Prostate gland (tissue), 2 donors: ENCODE data around the gene TBK1. TPM values are rescaled to one million over a fixed set of nuclear protein-coding genes. Genes with fewer than 3 reads are reported as not detected.

Experiments
- DNase-seq: peaks from one replicate; pipeline ENCODE4 v3.0.0-alpha.2; 2019; ENCODE audit warnings: low spot score
- H3K27ac ChIP-seq, 2 donors: fragments of 200-600 bp; sonication (generic); 2 replicates each; pipeline ENCODE4 v1.5.1; 2017 to 2019
- H3K27me3 ChIP-seq: fragments of 200-600 bp; sonication (generic); replicated peaks from 2 replicates; pipeline ENCODE4 v1.5.1; 2019; ENCODE audit not compliant: insufficient read depth
- H3K36me3 ChIP-seq, 2 donors: fragments of 200-600 bp; sonication (generic); 1 replicate in 1 of 2; 2 replicates in 1 of 2; pipeline versions ENCODE4 v1.5.1 to v1.8.1; 2017 to 2019
- H3K4me1 ChIP-seq: fragments of 200-600 bp; sonication (generic); replicated peaks from 2 replicates; pipeline ENCODE4 v1.5.1; 2019
- H3K4me3 ChIP-seq, 2 donors: fragments of 200-600 bp; sonication (generic); 2 replicates each; pipeline ENCODE4 v1.5.1; 2017 to 2019
- H3K9me3 ChIP-seq: fragments of 200-600 bp; sonication (generic); 2 replicates; pipeline ENCODE4 v1.5.1; 2017
- POLR2A ChIP-seq: fragments of 450-650 bp; IDR thresholded peaks from one replicate; pipeline ENCODE4 v1.6.1; 2016; ENCODE audit warnings: antibody characterized with exemption, mild to moderate bottlenecking
- POLR2AphosphoS5 ChIP-seq: sonication (generic); formaldehyde crosslinking; IDR thresholded peaks from one replicate; pipeline ENCODE4 v1.6.1; 2017; ENCODE audit warnings: antibody characterized with exemption
- WGBS: methylation state at CpG from one replicate; pipeline ENCODE4 v1.1.5; 2018; 5-methylcytosine and 5-hydroxymethylcytosine counted together
- intact Hi-C: fragments of 100-400 bp; cut with DNase I; formaldehyde crosslinking; loops from one replicate; pipeline ENCODE4 v1.14.2; 2022
- total RNA-seq, 2 donors: library from RNA; depleted of rRNA; stranded (reverse); fragments of >200 nt; gene quantifications; one replicate each; pipeline ENCODE4 v1.1.0, GENCODE V29; 2016
- TF ChIP-seq, protein P1 (sequence below), 4 experiments: fragments of 200-600 bp in 2 of 4; fragments of 450-650 bp in 2 of 4; sonication (generic) in 2 of 4; IDR thresholded peaks; 1 replicate in 3 of 4; 2 replicates in 1 of 4; pipeline ENCODE4 v1.5.1; 2016 to 2019; ENCODE audit warnings: antibody characterized with exemption in 4 of 4, mild to moderate bottlenecking in 2 of 4, moderate library complexity in 2 of 4

TBK1 gene
- total RNA-seq, 2 donors from 2014 or later, result 25.9 to 33.6 TPM

DNA sequence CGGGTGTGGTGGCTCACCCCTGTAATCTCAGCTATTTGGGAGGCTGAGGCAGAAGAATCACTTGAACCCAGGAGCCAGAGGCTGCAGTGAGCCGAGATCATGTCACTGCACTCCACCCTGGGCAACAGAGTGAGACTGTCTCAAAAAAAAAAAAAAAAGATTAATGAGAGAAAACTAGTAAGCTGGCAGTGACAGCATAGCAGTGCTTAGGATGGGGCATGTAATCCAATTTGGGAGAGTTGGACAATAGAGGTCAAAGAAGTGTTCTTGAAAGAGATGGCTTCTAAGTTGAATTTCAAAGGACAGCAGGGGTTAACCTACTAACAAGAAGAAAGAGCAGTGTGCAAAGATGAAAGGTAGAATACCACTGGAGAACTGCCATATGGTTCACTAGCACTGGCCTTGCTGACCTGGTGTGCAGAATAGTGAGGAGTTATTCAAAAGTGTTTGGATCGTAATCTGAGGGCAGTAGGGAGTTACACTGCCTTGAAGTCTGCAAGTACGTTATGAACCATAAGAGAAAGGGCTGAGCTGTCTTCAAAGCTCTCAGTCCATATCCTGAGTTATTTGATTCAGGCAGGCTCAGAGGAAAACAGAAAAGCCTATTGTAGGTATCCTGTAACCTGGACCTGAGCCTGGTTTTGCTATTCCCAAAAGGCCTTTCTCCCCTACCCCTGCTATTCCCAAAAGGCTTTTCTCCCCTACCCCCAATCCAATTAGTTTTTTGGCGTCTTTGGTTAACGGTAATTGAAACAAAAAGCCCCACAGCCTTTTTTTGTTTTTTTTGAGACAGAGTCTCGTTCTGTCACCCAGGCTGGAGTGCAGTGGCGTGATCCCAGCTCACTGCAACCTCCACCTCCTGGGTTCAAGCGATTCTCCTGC lies 44.3 kb upstream of the TBK1 start:
- no peaks in the 10 kb centered on the region for H3K9me3 ChIP-seq
- TF ChIP-seq POLR2A (no peak), POLR2AphosphoS5 (no peak)
- TF ChIP-seq, protein P1, sequence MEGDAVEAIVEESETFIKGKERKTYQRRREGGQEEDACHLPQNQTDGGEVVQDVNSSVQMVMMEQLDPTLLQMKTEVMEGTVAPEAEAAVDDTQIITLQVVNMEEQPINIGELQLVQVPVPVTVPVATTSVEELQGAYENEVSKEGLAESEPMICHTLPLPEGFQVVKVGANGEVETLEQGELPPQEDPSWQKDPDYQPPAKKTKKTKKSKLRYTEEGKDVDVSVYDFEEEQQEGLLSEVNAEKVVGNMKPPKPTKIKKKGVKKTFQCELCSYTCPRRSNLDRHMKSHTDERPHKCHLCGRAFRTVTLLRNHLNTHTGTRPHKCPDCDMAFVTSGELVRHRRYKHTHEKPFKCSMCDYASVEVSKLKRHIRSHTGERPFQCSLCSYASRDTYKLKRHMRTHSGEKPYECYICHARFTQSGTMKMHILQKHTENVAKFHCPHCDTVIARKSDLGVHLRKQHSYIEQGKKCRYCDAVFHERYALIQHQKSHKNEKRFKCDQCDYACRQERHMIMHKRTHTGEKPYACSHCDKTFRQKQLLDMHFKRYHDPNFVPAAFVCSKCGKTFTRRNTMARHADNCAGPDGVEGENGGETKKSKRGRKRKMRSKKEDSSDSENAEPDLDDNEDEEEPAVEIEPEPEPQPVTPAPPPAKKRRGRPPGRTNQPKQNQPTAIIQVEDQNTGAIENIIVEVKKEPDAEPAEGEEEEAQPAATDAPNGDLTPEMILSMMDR (IDR thresholded peaks at IDR 0.05), result no peak
- 82% methylated on average over 9 of the region's 9 CpGs for WGBS
- no peaks in the 10 kb centered on the region for H3K36me3 ChIP-seq
- intact Hi-C loops, result loop anchor here (10.0 kb wide), 1 partner anchor 563 kb away; the partner anchor contains the start of gene SRGAP1
- no peak overlapping the region for H3K4me3 ChIP-seq
- no peaks in the 10 kb centered on the region for H3K27me3 ChIP-seq
- no peak overlapping the region for H3K27ac ChIP-seq
- no peak for DNase-seq
- H3K4me1 ChIP-seq, result peaks cover 3% of the 10 kb centered on the region

DNA sequence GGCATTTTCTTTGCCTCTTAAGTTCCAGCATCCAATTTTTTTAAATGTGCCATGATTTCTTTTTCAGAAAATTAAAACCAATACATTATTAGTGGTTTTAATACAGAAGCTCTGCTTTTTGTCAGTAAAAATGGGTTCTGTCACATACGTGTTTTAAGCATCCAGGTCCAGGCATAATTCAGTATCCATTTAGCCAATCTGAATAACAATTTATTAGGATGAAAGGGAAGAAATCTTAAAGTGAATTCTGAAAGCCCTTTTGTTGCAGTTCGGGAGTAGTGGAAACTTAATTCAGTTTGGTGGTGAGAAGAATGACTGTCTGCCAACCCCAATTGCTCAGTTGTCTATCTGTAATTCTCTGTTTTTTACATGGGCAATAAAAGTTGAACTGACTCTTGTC lies 40.5 kb upstream of the TBK1 start:
- 82% methylated on average over 2 of the region's 2 CpGs for WGBS
- no peaks in the 10 kb centered on the region for H3K27me3 ChIP-seq
- intact Hi-C loops, result no loop called here
- TF ChIP-seq POLR2AphosphoS5, result no peak
- TF ChIP-seq, protein P1 (IDR thresholded peaks at IDR 0.05), result no peak
- TF ChIP-seq POLR2A, result no peak
- no peaks in the 10 kb centered on the region for H3K36me3 ChIP-seq
- no peaks in the 10 kb centered on the region for H3K9me3 ChIP-seq
- no peak overlapping the region for H3K4me3 ChIP-seq
- DNase-seq, result no peak
- no peaks in the 10 kb centered on the region for H3K4me1 ChIP-seq
- H3K27ac ChIP-seq, result no peak overlapping the region

DNA sequence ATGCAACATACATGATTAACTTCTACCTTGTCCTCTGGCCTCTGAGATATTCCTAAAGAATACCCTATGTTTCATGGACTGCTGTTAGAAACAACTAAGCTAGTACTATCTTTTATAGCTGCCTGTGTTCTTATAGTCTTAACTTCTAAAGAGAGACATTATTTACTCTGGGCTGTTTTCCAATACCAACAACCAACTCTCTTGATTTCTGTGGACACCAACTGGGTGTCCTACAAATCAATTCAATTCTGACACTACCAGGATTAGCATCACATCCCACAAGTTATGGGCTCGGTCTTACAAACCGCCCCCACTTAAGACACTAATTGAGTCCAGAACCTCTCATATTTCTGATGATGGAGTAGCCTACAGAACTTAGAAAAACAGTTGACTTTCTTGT lies 39.5 kb upstream of the TBK1 start:
- TF ChIP-seq, protein P1 (IDR thresholded peaks at IDR 0.05), result no peak
- no peak for TF ChIP-seq POLR2AphosphoS5
- TF ChIP-seq POLR2A, result no peak
- H3K36me3 ChIP-seq, result no peaks in the 10 kb centered on the region
- intact Hi-C loops, result no loop called here
- H3K27me3 ChIP-seq, result no peaks in the 10 kb centered on the region
- H3K27ac ChIP-seq, result no peak overlapping the region
- no peak for DNase-seq
- no peaks in the 10 kb centered on the region for H3K9me3 ChIP-seq
- no peaks in the 10 kb centered on the region for H3K4me1 ChIP-seq
- H3K4me3 ChIP-seq, result no peak overlapping the region
- WGBS, result 89% methylated on average over 2 of the region's 2 CpGs

DNA sequence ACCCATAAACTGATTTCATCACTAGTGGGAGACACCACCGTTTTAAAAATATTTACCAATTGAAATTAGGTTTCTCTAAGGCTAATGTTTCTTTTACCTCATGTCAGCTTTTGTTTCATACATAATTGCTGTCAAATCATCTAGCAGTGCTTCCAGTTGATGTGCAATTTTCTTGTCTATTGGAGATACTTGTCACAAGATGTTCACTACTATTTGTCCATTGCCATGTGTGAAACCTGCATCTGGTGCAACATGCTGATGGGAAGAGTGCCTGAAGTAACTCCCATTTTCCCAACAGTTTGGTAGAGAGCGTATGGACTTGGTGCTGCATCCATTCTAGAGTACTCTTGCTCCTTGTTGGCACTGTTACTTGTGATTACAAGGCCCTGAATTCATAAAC lies 38.0 kb upstream of the TBK1 start:
- Histone ChIP-seq H3K27me3 (no peaks in the 10 kb centered on the region), H3K27ac (no peak overlapping the region), H3K9me3 (no peaks in the 10 kb centered on the region), H3K4me3 (no peak overlapping the region), H3K4me1 (no peaks in the 10 kb centered on the region), H3K36me3 (no peaks in the 10 kb centered on the region)
- WGBS, result 90% methylated on average over 2 of the region's 2 CpGs
- intact Hi-C loops, result no loop called here
- DNase-seq, result no peak
- TF ChIP-seq, protein P1 (IDR thresholded peaks at IDR 0.05), result no peak
- TF ChIP-seq POLR2A (no peak), POLR2AphosphoS5 (no peak)

DNA sequence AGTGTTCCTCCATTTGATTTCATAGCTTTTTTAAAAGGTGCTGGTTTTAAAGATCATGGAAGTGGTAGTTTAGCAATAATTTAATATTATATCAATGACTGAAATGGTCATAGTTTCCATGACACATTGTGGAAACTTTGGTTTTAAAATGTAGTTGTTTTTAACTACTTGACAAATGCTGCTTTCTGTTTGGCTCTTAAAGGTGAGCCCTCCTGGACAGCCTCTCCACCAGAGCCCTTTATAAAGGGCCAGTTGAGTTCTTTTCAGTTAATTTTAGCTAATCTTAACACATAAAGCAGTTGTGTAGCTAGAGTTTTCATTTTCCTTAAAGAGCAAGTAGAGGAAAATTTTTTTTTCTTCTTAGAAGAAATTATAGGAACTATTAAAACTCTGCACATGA lies 33.7 kb upstream of the TBK1 start:
- H3K36me3 ChIP-seq, result no peaks in the 10 kb centered on the region
- no peak for DNase-seq
- TF ChIP-seq POLR2A (no peak), POLR2AphosphoS5 (no peak)
- TF ChIP-seq, protein P1 (IDR thresholded peaks at IDR 0.05), result no peak
- H3K4me3 ChIP-seq, result no peak overlapping the region
- H3K4me1 ChIP-seq, result no peaks in the 10 kb centered on the region
- intact Hi-C loops, result no loop called here
- H3K9me3 ChIP-seq, result no peaks in the 10 kb centered on the region
- no peak overlapping the region for H3K27ac ChIP-seq
- no peaks in the 10 kb centered on the region for H3K27me3 ChIP-seq
